Psoas muscle (tissue), 8 donors: ENCODE results near the gene AKNA. TPM values are rescaled to one million over a fixed set of nuclear protein-coding genes. Genes with fewer than 3 reads are reported as not detected.

Experiments used
- ATAC-seq, 4 donors: fragments of 200-7000 bp; cut with Tn5 transposase; one replicate each; pipeline ENCODE4 v1.9.1; 2020; ENCODE audit warnings: moderate library complexity in 3 of 4, mild to moderate bottlenecking in 2 of 4
- DNase-seq, 2 donors: peaks; one replicate each; pipeline ENCODE4 v3.0.0-alpha.2; 2020
- H3K27ac ChIP-seq: fragments of 200-600 bp; one replicate; pipeline ENCODE4 v1.8.0; 2022
- H3K27me3 ChIP-seq, 3 donors: fragments of 200-600 bp in 1 of 3; one replicate each; pipeline versions ENCODE4 v1.6.1 to v1.8.0; 2013 to 2022; ENCODE audit warnings: low read length in 2 of 3, mild to moderate bottlenecking in 2 of 3, moderate library complexity in 1 of 3; ENCODE audit not compliant: insufficient read depth in 3 of 3
- H3K36me3 ChIP-seq, 2 donors: fragments of 200-600 bp in 1 of 2; one replicate each; pipeline versions ENCODE4 v1.6.1 to v1.8.0; 2013 to 2022; ENCODE audit warnings: low read depth in 1 of 2, mild to moderate bottlenecking in 1 of 2, moderate library complexity in 1 of 2; ENCODE audit not compliant: insufficient read depth in 1 of 2
- H3K4me1 ChIP-seq: fragments of 200-600 bp; one replicate; pipeline ENCODE4 v1.8.0; 2022
- H3K4me3 ChIP-seq: fragments of 200-600 bp; one replicate; pipeline ENCODE4 v1.8.0; 2022; ENCODE audit warnings: mild to moderate bottlenecking
- H3K9me3 ChIP-seq: fragments of 200-600 bp; one replicate; pipeline ENCODE4 v1.8.0; 2022
- CTCF ChIP-seq: fragments of 200-600 bp; IDR thresholded peaks from one replicate; pipeline ENCODE4 v1.8.0; 2022; ENCODE audit warnings: antibody characterized with exemption
- WGBS, 3 donors: extraction: QIAGEN DNeasy Blood & Tissue Kit; methylation state at CpG; one replicate each; pipeline versions ENCODE4 v1.1.6 to v1.1.7; 2013; 5-methylcytosine and 5-hydroxymethylcytosine counted together
- intact Hi-C, 2 donors: fragments of 100-400 bp; cut with DNase I; formaldehyde crosslinking; loops; one replicate each; pipeline versions ENCODE4 v1.11.0 to v1.14.2; 2022
- polyA plus RNA-seq, 3 donors: library from polyadenylated mRNA; stranded (reverse); fragments of 200-250 nt; gene quantifications; one replicate each; pipeline ENCODE4 v1.2.3, GENCODE V29; 2013
- total RNA-seq, 4 donors: library from RNA; stranded (reverse); fragmentation: NEBNext Ultra II Directional in 2 of 4; extraction: Animal tissue kit (Norgen Biotek cat#: 25700) in 2 of 4; gene quantifications; one replicate each; pipeline versions ENCODE4 v1.2.1 to v1.2.4, GENCODE V29; 2021 to 2023
- donor health status: healthy with polysubstance abuse.
- donor health status: DM: no; HTN: no; CAD: no; lungs with moderate emphysema.
- donor health status: Bipolar disorder and iron deficiency.
- donor health status: healthy.
- donor health status: DM: yes; HTN: yes; CAD: no.
- donor health status: DM: no; HTN: no; CAD: no.
- donor health status: DM: no; HTN: no; CAD: no.
- donor health status: DM: yes; HTN: yes; CAD: no.

Gene AKNA
- total and polyA plus RNA-seq, 7 donors: 1.5 to 3.9 (median 2.3) TPM

GRCh38 chr9:114343471-114344187 is 44.2 kb downstream of the AKNA start:
- DNase-seq: no peak

GRCh38 chr9:114342755-114343440 is 44.9 kb downstream of the AKNA start:
- Histone ChIP-seq H3K9me3 (no peaks in the 10 kb centered on the region), H3K27ac (no peak overlapping the region), H3K4me1 (no peaks in the 10 kb centered on the region), H3K27me3 (no peaks in the 10 kb centered on the region), H3K4me3 (no peak overlapping the region), H3K36me3 (peaks cover 0 to 39% of the 10 kb centered on the region in 2 donors)
- DNase-seq: no peak
- intact Hi-C loops: no loop called here
- TF ChIP-seq CTCF: no peak
- 90 to 97% (median 91%) methylated on average over 5 of the region's 5 CpGs for WGBS, 3 donors
- ATAC-seq: no peak

More at GRCh38 chr9:114343471-114344187, 44.2 kb downstream of the AKNA start:
- Histone ChIP-seq H3K36me3 (peaks cover 0 to 39% of the 10 kb centered on the region in 2 donors), H3K27me3 (no peaks in the 10 kb centered on the region), H3K4me1 (no peaks in the 10 kb centered on the region), H3K27ac (no peak overlapping the region), H3K9me3 (no peaks in the 10 kb centered on the region), H3K4me3 (no peak overlapping the region)
- TF ChIP-seq CTCF: no peak
- intact Hi-C loops: loop anchor here in 1 of 2 donors (2.0 kb wide), 1 partner anchor 77 kb away; no protein-coding TSS in a partner anchor
- 90 to 93% (median 93%) methylated on average over 9 of the region's 9 CpGs for WGBS, 3 donors
- no peak for ATAC-seq

GRCh38 chr9:114341991-114342390 is 45.8 kb downstream of the AKNA start:
- intact Hi-C loops: no loop called here

GRCh38 chr9:114341152-114341830 is 46.5 kb downstream of the AKNA start:
- intact Hi-C loops: no loop called here
- Histone ChIP-seq H3K27ac (no peak overlapping the region), H3K36me3 (peaks cover 0 to 24% of the 10 kb centered on the region in 2 donors), H3K27me3 (no peaks in the 10 kb centered on the region), H3K4me1 (no peaks in the 10 kb centered on the region), H3K9me3 (no peaks in the 10 kb centered on the region), H3K4me3 (no peak overlapping the region)
- no peak for TF ChIP-seq CTCF
- no peak for DNase-seq
- WGBS, 3 donors: 87 to 91% (median 88%) methylated on average over 12 of the region's 12 CpGs
- ATAC-seq: no peak

More at GRCh38 chr9:114341991-114342390, 45.8 kb downstream of the AKNA start:
- no peaks in the 10 kb centered on the region for H3K9me3 ChIP-seq
- no peak overlapping the region for H3K4me3 ChIP-seq
- 88 to 89% (median 89%) methylated on average over 4 of the region's 4 CpGs for WGBS, 3 donors
- peaks cover 0 to 31% of the 10 kb centered on the region in 2 donors for H3K36me3 ChIP-seq
- H3K27ac ChIP-seq: no peak overlapping the region
- ATAC-seq (no peak), DNase-seq (no peak)
- no peak for TF ChIP-seq CTCF
- H3K27me3 ChIP-seq: no peaks in the 10 kb centered on the region
- no peaks in the 10 kb centered on the region for H3K4me1 ChIP-seq
